H7 (cell line): ENCODE measurements around the gene FOXI1. TPM values are rescaled to one million over a fixed set of nuclear protein-coding genes. Genes with fewer than 3 reads are reported as not detected.

Experiments used
- DNase-seq: peaks from one replicate; pipeline ENCODE4 v3.0.0; 2012
- H3K27me3 ChIP-seq: 2 replicates; pipeline ENCODE4 v1.6.0; 2011; ENCODE audit warnings: mild to moderate bottlenecking, low read length; ENCODE audit not compliant: control insufficient read depth, insufficient read depth
- H3K36me3 ChIP-seq: replicated peaks from 2 replicates; pipeline ENCODE4 v1.5.1; 2011; ENCODE audit warnings: low read length; ENCODE audit not compliant: control insufficient read depth, insufficient read depth
- H3K4me3 ChIP-seq: 2 replicates; pipeline ENCODE4 v1.5.1; 2011; ENCODE audit warnings: low read depth, mild to moderate bottlenecking, control low read depth, low read length, moderate library complexity; ENCODE audit not compliant: insufficient read depth
- total RNA-seq: library from RNA; depleted of rRNA; stranded (reverse); fragments of >200 nt; shearing (Covaris generic); gene quantifications from 2 replicates; pipeline ENCODE4 v1.2.3, GENCODE V29; 2014; rRNA removed

Gene FOXI1
- 0.07 TPM in 1 of 2 replicates, not detected in the other for total RNA-seq

GRCh38 chr5:170105642-170106611 is at the start of gene FOXI1:
TSS of gene FOXI1 (plus strand) at chr5:170105897. CDS start at chr5:170105958, 61 bp downstream.
- Histone ChIP-seq H3K4me3 (no peak within 1 kb of the TSS), H3K27me3 (peaks cover 2% of the 10 kb centered on the region), H3K36me3 (no peaks in the 10 kb centered on the region)
- peak; percentile 56 for DNase-seq

DNA sequence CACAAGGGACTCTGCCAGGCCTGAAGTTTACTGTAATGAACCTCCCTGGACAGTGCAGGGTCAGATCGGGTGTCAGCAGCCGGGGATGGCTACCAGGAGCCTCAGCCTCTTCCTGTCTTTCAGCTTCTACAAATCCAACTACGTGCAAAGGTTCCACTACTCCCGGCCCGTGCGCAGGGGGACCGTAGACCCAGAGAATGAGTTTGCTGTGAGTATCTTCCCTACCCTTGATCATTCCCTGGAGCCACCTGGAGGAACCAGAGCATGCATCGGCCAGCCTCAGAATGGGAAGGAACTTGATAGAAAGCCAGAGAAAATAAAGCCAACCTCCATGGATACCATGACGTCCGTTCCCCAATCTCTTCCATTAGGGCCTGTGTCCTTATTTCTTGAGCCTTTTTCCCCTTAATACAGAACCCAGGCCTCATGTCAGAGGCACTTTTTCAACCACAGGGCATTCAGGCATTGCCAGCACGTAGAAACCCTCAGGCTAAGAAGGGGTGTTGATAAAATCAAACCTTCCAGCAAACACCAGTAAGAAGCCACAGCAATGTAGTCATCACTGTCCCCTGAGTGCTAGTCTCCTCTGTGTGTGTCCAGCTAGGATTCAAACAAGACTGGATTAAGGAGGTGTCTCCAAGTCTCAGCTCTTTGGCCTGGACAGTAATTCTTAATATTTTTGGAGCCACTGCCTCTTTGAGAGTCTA is 49.0 kb upstream of the FOXI1 start:
- Histone ChIP-seq H3K36me3 (no peaks in the 10 kb centered on the region), H3K4me3 (no peak overlapping the region), H3K27me3 (no peaks in the 10 kb centered on the region)
- no peak for DNase-seq

GRCh38 chr5:170057311-170057710 is 48.4 kb upstream of the FOXI1 start:
- no peaks in the 10 kb centered on the region for H3K36me3 ChIP-seq
- H3K27me3 ChIP-seq, result no peaks in the 10 kb centered on the region
- DNase-seq, result no peak
- H3K4me3 ChIP-seq, result no peak overlapping the region

DNA sequence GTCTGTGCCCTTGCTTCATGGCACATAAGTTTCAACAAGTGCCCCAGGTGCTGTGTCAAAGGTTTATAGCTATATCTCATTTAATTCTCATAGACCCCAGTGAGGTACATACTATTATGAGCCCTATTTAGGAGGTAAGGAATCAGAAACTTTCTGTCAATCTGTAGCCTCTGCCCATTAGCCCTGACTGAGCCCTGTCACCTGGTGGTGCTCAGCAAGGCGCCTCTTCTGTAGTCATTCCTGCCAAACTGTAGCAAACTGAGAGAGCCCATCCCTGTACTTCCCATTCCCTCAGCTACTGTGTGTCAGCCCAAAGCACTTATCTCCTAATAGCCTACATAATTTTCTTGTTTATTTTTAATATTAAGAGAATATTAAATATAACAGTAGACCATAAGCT is 46.5 kb upstream of the FOXI1 start:
- Histone ChIP-seq H3K36me3 (no peaks in the 10 kb centered on the region), H3K27me3 (no peaks in the 10 kb centered on the region), H3K4me3 (no peak overlapping the region)
- DNase-seq, result no peak

GRCh38 chr5:170067152-170067551 is 38.5 kb upstream of the FOXI1 start:
- no peak overlapping the region for H3K4me3 ChIP-seq
- no peaks in the 10 kb centered on the region for H3K27me3 ChIP-seq
- no peak for DNase-seq
- H3K36me3 ChIP-seq, result no peaks in the 10 kb centered on the region

DNA sequence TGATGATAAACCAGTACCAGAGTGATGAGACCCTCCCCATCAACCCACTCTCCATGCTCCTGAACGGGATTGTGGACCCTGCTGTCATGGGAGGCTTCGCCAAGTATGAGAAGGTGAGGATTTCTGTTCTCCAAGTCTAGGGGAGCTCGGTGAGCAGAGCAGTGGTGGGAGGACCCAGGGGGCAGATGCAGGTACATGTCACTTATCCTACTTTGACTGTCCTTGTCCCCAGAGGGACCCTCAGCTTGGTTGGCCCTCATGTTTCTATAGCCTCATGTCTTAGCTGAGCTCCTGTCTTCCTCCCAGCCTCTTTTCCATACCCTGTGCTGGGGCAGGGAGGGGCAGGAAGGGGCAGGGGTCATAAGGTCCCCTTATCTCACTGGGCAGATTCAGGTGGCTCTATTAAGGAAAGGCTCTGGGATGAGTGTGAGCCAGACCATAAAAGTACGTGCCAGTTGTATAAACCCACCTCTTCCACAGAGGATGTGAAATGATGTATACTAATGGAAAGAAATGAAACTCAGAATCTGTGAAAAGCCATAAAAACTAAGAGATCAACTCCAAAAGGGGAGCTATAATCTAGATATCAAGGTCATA is 38.0 kb upstream of the FOXI1 start:
- Histone ChIP-seq H3K27me3 (no peaks in the 10 kb centered on the region), H3K4me3 (no peak overlapping the region), H3K36me3 (no peaks in the 10 kb centered on the region)
- DNase-seq, result no peak

- no peaks in the 10 kb centered on the region for H3K36me3 ChIP-seq
- H3K4me3 ChIP-seq, result no peak overlapping the region
- no peak for DNase-seq
- H3K27me3 ChIP-seq, result no peaks in the 10 kb centered on the region; the same call in 1 of the 2 replicates
Measured at GRCh38 chr5:170069512-170069911, 36.2 kb upstream of the FOXI1 start.

GRCh38 chr5:170070556-170071412 is 34.9 kb upstream of the FOXI1 start:
- DNase-seq, result peak; percentile 86
- H3K4me3 ChIP-seq, result no peak overlapping the region
- H3K36me3 ChIP-seq, result no peaks in the 10 kb centered on the region
- no peaks in the 10 kb centered on the region; the same call in 1 of the 2 replicates for H3K27me3 ChIP-seq

GRCh38 chr5:170071748-170072147 is 33.9 kb upstream of the FOXI1 start:
- Histone ChIP-seq H3K27me3 (no peaks in the 10 kb centered on the region; the same call in 1 of the 2 replicates), H3K36me3 (no peaks in the 10 kb centered on the region; the same call in 1 of the 2 replicates), H3K4me3 (no peak overlapping the region)
- no peak for DNase-seq

DNA sequence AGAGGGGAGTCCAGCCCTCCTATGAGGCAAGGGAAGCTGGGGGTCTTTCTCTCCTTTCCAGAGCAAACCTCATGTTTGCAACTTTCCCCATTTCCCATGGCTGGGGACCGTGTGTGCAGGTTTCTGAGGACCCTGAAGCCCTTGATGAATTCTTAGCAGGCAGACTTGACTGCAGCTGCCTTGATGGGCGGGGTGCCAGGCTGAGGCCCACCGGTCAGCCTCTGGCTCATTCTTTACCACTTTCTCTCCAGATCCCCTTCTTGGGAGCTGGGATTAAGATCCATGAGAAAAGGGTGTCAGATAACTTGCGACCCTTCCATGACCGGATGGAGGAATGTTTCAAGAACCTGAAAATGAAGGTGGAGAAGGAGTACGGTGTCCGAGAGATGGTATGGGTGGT is 30.0 kb upstream of the FOXI1 start:
- DNase-seq, result no peak
- no peaks in the 10 kb centered on the region; the same call in 1 of the 2 replicates for H3K36me3 ChIP-seq
- H3K4me3 ChIP-seq, result no peak overlapping the region
- H3K27me3 ChIP-seq, result no peaks in the 10 kb centered on the region; the same call in 1 of the 2 replicates

DNA sequence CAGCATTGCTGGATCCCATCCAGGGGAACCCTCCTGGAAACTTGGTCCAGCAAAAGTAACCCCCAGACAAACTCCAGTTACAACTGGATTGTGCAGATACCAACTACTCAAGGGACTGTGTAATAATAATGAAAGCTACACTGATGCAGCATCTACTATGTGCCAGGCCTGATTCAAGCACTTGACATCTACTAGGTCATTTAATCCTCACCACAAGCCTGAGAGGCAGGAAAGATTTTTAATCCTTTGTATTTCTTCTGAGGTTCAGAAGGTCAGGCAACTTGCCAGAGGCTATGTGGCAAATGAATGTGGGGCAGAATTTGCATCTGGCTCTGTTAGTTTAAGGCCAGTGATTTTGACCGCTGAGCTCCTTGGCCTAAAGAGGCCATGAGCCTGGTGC is 29.5 kb upstream of the FOXI1 start:
- DNase-seq, result no peak
- Histone ChIP-seq H3K27me3 (no peaks in the 10 kb centered on the region; the same call in 1 of the 2 replicates), H3K36me3 (no peaks in the 10 kb centered on the region; the same call in 1 of the 2 replicates), H3K4me3 (no peak overlapping the region)

DNA sequence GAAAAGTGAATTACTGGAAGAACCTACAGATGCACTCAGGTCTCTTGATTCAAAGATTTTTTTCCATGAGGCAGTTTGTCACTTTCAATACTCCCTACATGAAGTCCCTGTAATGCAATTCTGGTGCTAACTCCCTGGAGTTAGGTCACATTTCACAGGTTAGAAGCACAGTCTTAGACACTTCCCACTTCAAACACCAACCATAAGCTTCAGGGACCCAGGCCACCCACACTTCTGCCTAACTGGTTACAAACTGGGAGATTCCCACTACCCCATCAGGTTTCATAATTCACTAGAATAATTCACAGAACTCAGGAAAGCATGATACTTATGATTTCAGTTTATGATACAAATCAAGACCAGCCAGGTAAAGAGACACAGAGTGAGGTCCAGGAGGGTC is 29.0 kb upstream of the FOXI1 start:
- H3K27me3 ChIP-seq, result no peaks in the 10 kb centered on the region; the same call in 1 of the 2 replicates
- no peak overlapping the region for H3K4me3 ChIP-seq
- DNase-seq, result no peak
- no peaks in the 10 kb centered on the region; the same call in 1 of the 2 replicates for H3K36me3 ChIP-seq

DNA sequence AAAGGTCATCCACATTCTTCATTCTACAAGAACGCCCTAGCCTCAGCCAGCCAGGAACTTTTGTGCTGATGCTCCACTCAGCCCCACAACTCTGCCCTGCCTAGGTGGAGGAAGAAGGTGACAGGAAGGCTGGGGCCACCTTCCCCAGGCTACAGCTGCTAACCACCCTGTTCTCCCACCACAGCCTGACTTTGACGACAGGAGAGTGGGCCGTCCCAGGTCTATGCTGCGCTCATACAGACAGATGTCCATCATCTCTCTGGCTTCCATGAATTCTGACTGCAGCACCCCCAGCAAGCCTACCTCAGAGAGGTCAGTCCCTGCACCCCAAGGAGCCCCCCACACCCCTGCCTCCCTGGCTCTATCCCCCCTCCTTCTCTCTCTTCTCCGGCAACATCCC is 28.2 kb upstream of the FOXI1 start:
- H3K4me3 ChIP-seq, result no peak overlapping the region
- no peaks in the 10 kb centered on the region; the same call in 1 of the 2 replicates for H3K36me3 ChIP-seq
- no peak for DNase-seq
- H3K27me3 ChIP-seq, result no peaks in the 10 kb centered on the region; the same call in 1 of the 2 replicates
